ENCODE data around the gene FBXO34.
"Not testable (repeated sequence)": the region's sequence is repeated elsewhere in the genome, so short reads cannot be mapped to it uniquely, and the experiment has no call there.

The FBXO34 gene

GRCh38 chr14:55347748-55348147 lies 76.5 kb downstream of the FBXO34 start:
- no peak for DNase-seq

- DNase-seq = no peak
Observed at GRCh38 chr14:55348766-55349453, 77.7 kb downstream of the FBXO34 start.

- DNase-seq = no peak
Observed at GRCh38 chr14:55349565-55349964, 78.3 kb downstream of the FBXO34 start.

- DNase-seq = no peak
Observed at GRCh38 chr14:55350461-55350860, 79.2 kb downstream of the FBXO34 start.

- no peak for DNase-seq
Observed at GRCh38 chr14:55351111-55351510, 79.9 kb downstream of the FBXO34 start.

- no peak for DNase-seq
Observed at GRCh38 chr14:55352201-55352600, 81.0 kb downstream of the FBXO34 start.

GRCh38 chr14:55353686-55354467 lies 82.7 kb downstream of the FBXO34 start:
- DNase-seq = no peak

- DNase-seq = peak; percentile 28 to 47
Observed at GRCh38 chr14:55354500-55354899, 83.3 kb downstream of the FBXO34 start.

- no peak for DNase-seq
Observed at GRCh38 chr14:55355922-55356321, 84.7 kb downstream of the FBXO34 start.

- DNase-seq = peak; percentile 12 to 23
Observed at GRCh38 chr14:55356913-55357312, 85.7 kb downstream of the FBXO34 start.

- DNase-seq = no peak
Observed at GRCh38 chr14:55359307-55359706, 88.1 kb downstream of the FBXO34 start.

- no peak for DNase-seq
Observed at GRCh38 chr14:55361190-55361589, 90.0 kb downstream of the FBXO34 start.

GRCh38 chr14:55366271-55366670 lies 95.0 kb downstream of the FBXO34 start:
- DNase-seq = no peak

GRCh38 chr14:55370883-55371455 lies 99.7 kb downstream of the FBXO34 start:
- no peak for DNase-seq

GRCh38 chr14:55372423-55372822 lies 101.2 kb downstream of the FBXO34 start:
- DNase-seq = no peak

GRCh38 chr14:55372825-55373224 lies 101.6 kb downstream of the FBXO34 start:
- no peak for DNase-seq

GRCh38 chr14:55373784-55374705 lies 102.8 kb downstream of the FBXO34 start:
- DNase-seq = no peak

- DNase-seq = no peak
Observed at GRCh38 chr14:55374771-55375170, 103.5 kb downstream of the FBXO34 start.

- DNase-seq = no peak
Observed at GRCh38 chr14:55377236-55377635, 106.0 kb downstream of the FBXO34 start.

- DNase-seq = no peak
Observed at GRCh38 chr14:55381040-55381439, 109.8 kb downstream of the FBXO34 start.

- DNase-seq = no peak
Observed at GRCh38 chr14:55381561-55381960, 110.3 kb downstream of the FBXO34 start.

- DNase-seq = no peak
Observed at GRCh38 chr14:55382483-55382882, 111.3 kb downstream of the FBXO34 start.

- not testable (repeated sequence) for DNase-seq
Observed at GRCh38 chr14:55383056-55383466, 111.8 kb downstream of the FBXO34 start.
